ENCODE measurements around the gene PCSK5. TPM values are rescaled to one million over a fixed set of nuclear protein-coding genes. Genes with fewer than 3 reads are reported as not detected.

Gene PCSK5
- total RNA-seq, 1 experiment from 2014 or later, result 7.5 TPM

GRCh38 chr9:76185432-76185831 lies 295.0 kb downstream of the PCSK5 start:
- Histone ChIP-seq H4K5ac (ENCODE audit: insufficient read length, low read depth, low read length) (no peak overlapping the region), H2AK5ac (ENCODE audit: insufficient read length, low read length) (no peak overlapping the region), H3K23ac (ENCODE audit: insufficient read length, low read depth, low read length) (no peak overlapping the region), H3K27me3 (ENCODE audit: insufficient read depth, low read length) (no peaks in the 10 kb centered on the region), H3K18ac (ENCODE audit: insufficient read length, low read depth, low read length) (no peak overlapping the region), H2AFZ (ENCODE audit: low read length) (no peak overlapping the region), H3K9ac (ENCODE audit: extremely low read depth, insufficient read length, low read length) (no peak overlapping the region), H2BK5ac (ENCODE audit: insufficient read length, low read length) (no peak overlapping the region), H3T11ph (ENCODE audit: low read length) (no peak overlapping the region), H3K23me2 (ENCODE audit: insufficient read length, low read depth, low read length, poor library complexity, severe bottlenecking) (no peaks in the 10 kb centered on the region), H3K4me2 (ENCODE audit: insufficient read depth, insufficient read length, low read length) (no peak overlapping the region), H3K4me1 (ENCODE audit: insufficient read depth, low read length) (no peaks in the 10 kb centered on the region), H2BK120ac (ENCODE audit: low read depth, low read length, poor library complexity, severe bottlenecking) (no peak overlapping the region), H3K56ac (ENCODE audit: insufficient read length, low read depth, low read length) (no peak overlapping the region), H4K91ac (ENCODE audit: insufficient read length, low read depth, low read length) (no peak overlapping the region), H3K9me3 (ENCODE audit: control insufficient read depth, low read depth, low read length) (no peaks in the 10 kb centered on the region), H4K20me1 (ENCODE audit: control insufficient read depth, insufficient read depth, insufficient read length) (no peaks in the 10 kb centered on the region), H3K79me1 (ENCODE audit: insufficient read depth, low read depth, low read length, poor library complexity, severe bottlenecking) (no peaks in the 10 kb centered on the region), H3K79me2 (ENCODE audit: insufficient read depth, low read length) (no peaks in the 10 kb centered on the region), H2BK12ac (ENCODE audit: insufficient read length, low read depth, low read length) (no peak overlapping the region), H3K4ac (ENCODE audit: low read depth, low read length) (no peak overlapping the region), H2BK15ac (ENCODE audit: low read depth, low read length) (no peak overlapping the region), H3K14ac (ENCODE audit: insufficient read depth, low read length) (no peak overlapping the region), H2BK20ac (ENCODE audit: low read depth, low read length, poor library complexity, severe bottlenecking) (no peak overlapping the region), H3K27ac (ENCODE audit: insufficient read length, low read depth, low read length) (no peak overlapping the region), H4K8ac (replicated peaks; ENCODE audit: insufficient read length, low read depth, low read length) (no peak overlapping the region)
- Mint-ChIP-seq H3K4me3 (no peak overlapping the region), H3K27ac (no peak overlapping the region), H3K4me1 (peaks cover 6 to 7% of the 10 kb centered on the region in 2 experiments), H3K9me3 (no peaks in the 10 kb centered on the region), H3K27me3 (ENCODE audit: low read depth) (no peaks in the 10 kb centered on the region), H3K36me3 (ENCODE audit: insufficient read depth in 1 of 3, low read depth in 3 of 3) (peaks cover 0 to 2% (median 0%) of the 10 kb centered on the region in 3 experiments; a peak in 2 of 7 replicates)
- TF ChIP-seq, protein P1, sequence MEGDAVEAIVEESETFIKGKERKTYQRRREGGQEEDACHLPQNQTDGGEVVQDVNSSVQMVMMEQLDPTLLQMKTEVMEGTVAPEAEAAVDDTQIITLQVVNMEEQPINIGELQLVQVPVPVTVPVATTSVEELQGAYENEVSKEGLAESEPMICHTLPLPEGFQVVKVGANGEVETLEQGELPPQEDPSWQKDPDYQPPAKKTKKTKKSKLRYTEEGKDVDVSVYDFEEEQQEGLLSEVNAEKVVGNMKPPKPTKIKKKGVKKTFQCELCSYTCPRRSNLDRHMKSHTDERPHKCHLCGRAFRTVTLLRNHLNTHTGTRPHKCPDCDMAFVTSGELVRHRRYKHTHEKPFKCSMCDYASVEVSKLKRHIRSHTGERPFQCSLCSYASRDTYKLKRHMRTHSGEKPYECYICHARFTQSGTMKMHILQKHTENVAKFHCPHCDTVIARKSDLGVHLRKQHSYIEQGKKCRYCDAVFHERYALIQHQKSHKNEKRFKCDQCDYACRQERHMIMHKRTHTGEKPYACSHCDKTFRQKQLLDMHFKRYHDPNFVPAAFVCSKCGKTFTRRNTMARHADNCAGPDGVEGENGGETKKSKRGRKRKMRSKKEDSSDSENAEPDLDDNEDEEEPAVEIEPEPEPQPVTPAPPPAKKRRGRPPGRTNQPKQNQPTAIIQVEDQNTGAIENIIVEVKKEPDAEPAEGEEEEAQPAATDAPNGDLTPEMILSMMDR (conservative IDR thresholded peaks at IDR 0.05), result no peak
- WGBS (ENCODE audit: extremely low coverage, insufficient read length, low lambda C conversion rate), result no CpG with 5 or more reads among the region's 1 CpG
- no peak for DNase-seq

Measured in H9 (cell line).